Measurements from ENCODE around the gene SIGMAR1. TPM values are rescaled to one million over a fixed set of nuclear protein-coding genes. Genes with fewer than 3 reads are reported as not detected.
"Not testable (repeated sequence)": the region's sequence is repeated elsewhere in the genome, so short reads cannot be mapped to it uniquely, and the experiment has no call there.

The SIGMAR1 gene
- total RNA-seq, 1 experiment from 2014 or later = 108 TPM

DNA sequence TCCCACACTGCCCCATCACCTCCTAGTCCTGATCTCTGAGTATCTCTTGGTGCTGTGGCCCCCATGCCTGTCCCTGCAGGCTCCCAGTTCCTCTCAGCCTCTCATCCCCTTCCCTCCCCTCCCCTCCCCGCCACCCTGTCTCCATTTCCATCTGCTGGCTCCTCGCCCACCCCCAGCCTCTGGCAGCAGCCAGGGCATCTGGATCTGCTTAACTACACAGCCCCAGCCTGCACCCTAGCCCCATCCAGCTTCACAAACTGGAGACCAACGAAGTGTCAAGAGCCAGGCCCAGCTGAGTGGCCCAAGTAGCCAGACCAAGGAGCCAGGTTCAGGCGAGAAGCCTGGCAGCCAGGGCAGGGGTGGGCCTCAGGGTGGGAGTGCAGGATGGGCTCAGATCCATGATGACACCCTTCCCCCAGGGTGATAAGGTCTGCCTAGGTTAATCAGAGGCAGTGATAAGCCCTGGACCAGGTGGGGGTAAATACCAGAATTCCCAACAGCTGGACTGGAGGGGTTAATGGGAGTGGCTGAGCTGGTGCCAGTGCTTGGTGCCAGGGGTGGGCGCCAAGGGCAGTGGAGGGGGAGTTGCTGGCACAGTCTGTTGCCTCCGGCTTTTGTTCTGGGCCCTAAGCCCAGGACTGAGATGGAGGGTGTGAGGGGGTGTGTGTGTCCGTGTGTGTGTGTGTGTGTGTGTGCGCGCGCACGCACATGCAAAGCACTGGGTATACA is 16.9 kb upstream of the SIGMAR1 start:
- no peak for DNase-seq (ENCODE audit: low read depth)

DNA sequence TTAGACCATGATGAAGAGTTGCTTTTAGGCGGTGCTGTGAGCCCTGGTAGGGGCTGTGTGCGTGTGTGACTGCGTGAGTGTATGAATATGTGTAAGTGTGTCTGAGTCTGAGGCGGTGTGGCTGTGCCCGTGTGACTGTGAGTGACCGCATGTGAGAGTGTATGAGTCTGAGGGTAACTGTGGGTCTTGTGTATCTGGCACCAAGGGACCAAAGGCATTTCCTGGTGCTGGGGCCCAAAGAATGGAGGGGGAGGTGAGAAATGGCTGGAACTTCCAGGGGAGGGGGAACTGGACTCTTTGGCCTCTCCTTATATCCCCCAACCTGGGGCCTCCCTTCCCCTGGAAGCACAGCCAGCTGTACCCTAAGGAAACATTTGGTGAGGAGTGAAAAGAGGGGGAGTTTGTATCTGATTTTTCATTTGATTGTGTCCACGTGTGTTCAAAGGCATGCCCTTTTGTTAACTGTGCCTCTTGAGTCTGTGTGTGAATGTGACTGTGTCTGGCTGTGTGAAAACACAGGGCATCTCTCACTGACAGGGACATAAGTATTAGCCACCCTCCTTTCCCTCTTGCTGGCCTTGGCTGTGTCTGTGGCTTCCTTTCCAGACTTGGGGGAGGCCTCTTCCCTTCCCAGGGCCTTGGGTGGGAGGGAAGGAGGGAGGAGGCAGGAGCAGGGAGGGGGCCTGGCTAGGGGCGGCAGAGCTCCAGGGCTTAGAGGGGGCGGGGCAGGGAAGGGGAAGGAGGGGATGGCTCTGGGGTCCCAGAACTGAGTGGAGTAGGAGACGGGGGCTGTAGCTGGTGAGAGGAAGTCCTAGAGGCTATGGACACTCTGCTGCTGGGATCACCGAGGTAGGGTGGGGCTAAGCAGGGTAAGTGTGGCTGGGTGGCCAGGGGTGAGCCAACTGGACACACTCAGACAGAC is 15.8 kb upstream of the SIGMAR1 start:
- DNase-seq (ENCODE audit: low read depth) = no peak

DNA sequence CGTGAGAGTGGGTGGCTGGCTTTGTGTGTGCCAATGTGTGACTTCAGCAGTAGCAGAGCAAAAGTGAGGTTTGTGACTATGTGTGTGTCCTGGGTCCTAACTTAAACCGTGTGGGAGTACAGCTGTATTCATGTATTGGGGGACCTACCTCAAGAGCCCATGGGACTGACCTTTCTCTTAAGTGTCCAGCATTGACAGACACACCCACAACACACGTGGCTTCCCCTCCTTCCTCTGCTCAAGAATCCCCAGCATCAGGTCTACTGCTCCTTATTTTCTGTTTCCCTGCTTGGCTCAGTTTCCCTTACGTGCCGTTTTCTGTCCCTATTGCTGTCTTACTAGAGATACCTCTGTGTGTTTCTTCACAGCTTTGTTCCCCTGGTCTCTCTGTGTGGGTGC is 15.0 kb upstream of the SIGMAR1 start:
- no peak for DNase-seq (ENCODE audit: low read depth)

DNA sequence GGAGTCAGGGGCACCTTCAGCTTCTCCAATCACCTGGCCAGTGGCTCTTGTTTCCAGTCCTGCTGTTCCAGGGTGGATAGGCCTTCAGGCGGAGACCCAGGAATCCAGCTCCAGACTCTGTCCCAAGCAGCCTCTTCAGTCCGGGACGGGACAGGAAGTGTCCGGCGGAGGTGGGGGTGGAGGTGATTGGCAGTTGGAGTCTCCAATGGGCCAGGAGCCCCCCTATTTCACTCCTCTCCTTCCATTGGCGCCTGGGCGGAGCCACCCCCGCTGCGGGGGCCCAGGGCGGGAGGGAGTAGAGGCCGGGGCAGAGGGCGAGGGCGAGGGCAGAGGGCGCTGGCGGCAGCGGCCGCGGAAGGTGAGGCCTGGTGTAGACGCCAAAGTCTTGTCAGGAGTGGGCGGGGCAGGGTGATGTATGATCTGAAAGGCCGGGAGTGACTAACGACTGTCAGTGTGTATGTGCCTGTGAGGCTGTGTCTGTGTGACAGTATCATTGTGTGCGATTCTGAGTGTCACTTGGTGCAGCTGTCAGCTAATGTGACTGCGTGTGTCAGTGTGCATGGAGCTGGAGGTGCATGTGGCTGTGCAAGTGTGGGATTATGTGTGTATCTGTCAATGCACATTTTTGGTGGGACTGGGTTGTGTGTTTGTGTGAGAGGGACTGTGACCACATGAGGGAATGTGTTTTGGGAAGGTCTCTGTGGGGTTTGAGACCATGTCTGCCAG is 14.5 kb upstream of the SIGMAR1 start, which contains the start of gene IL11RA:
Gene IL11RA (plus strand): TSS at position 310 of the 726 bp plus-strand sequence. CDS start 3,033 bp downstream, outside the sequence.
- DNase-seq (ENCODE audit: low read depth) = peak; percentile 92

DNA sequence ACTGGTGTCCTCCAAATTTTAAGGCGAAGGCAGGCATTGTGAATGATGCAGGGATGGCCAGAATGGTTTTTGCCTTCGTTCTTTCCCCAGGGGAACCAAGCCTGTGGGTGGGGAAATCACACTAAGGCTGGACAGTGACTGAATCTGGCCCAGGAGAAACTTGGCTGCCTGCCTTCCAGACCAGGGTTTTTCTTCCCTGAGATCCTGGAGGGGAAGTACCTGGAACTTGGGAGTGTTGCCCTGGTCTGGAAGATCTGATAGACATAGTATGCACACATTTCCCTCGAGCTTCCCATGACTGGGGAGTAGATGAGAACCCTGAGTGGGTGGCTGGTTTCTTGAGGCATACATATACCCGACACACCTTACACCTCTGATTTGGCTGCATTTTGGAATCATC is 13.7 kb upstream of the SIGMAR1 start:
- DNase-seq (ENCODE audit: low read depth) = peak; percentile 81

DNA sequence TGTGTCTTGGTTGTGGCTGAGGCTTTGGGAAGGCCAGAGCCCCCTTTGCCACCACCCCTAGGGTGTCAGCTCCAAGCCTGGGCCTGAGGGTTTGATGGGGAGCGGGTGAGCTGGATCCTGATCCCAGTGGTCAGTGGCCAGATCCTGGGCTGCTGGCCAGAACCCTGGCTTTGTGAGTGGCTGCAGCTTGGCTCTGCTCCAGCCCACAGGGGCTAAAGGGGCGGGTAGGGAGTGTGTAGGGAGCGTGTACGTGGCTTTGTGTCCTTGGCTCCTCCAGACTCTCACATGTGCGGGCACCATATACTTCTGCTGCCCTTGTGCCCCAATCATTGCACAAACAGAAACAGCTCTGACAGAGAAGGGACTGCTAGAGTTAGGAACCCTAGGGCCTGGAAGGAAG is 13.2 kb upstream of the SIGMAR1 start:
- DNase-seq (ENCODE audit: low read depth) = peak; percentile 85

DNA sequence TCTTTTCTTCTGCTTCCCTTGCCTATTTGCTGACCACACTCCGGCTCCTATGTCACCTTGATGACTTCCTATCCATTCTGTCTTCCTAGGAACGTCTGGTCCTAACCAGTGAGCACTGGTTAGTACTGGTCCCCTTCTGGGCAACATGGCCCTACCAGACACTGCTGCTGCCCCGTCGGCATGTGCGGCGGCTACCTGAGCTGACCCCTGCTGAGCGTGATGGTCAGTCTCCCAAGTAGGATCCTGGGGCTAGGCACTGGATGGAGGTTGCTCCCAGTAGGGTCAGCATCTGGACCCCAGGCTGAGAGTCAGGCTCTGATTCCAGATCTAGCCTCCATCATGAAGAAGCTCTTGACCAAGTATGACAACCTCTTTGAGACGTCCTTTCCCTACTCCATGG is 11.1 kb upstream of the SIGMAR1 start:
- DNase-seq (ENCODE audit: low read depth) = no peak

DNA sequence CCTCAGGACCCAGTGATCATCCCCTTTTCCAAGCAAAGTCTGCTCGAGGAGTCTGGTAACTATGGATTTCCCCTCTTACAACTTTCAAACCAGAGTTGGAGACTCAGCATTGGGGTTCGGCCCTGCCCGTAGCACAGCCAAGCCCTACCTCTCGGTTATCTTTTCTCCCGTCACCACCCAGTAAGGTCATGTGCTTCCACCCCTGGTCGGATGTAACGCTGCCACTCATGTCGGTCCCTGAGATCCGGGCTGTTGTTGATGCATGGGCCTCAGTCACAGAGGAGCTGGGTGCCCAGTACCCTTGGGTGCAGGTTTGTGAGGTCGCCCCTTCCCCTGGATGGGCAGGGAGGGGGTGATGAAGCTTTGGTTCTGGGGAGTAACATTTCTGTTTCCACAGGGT is 10.1 kb upstream of the SIGMAR1 start:
- no peak for DNase-seq (ENCODE audit: low read depth)

DNA sequence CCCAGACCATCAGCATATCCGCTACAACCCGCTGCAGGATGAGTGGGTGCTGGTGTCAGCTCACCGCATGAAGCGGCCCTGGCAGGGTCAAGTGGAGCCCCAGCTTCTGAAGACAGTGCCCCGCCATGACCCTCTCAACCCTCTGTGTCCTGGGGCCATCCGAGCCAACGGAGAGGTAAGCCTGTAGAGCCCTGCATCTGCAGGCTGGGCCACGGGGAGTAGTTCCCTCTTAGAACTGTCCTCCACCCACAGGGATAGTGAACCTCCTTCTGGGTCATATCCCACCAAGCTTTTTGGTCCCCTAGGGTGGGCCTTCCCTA is 9.5 kb upstream of the SIGMAR1 start:
- no peak for DNase-seq (ENCODE audit: low read depth)

DNA sequence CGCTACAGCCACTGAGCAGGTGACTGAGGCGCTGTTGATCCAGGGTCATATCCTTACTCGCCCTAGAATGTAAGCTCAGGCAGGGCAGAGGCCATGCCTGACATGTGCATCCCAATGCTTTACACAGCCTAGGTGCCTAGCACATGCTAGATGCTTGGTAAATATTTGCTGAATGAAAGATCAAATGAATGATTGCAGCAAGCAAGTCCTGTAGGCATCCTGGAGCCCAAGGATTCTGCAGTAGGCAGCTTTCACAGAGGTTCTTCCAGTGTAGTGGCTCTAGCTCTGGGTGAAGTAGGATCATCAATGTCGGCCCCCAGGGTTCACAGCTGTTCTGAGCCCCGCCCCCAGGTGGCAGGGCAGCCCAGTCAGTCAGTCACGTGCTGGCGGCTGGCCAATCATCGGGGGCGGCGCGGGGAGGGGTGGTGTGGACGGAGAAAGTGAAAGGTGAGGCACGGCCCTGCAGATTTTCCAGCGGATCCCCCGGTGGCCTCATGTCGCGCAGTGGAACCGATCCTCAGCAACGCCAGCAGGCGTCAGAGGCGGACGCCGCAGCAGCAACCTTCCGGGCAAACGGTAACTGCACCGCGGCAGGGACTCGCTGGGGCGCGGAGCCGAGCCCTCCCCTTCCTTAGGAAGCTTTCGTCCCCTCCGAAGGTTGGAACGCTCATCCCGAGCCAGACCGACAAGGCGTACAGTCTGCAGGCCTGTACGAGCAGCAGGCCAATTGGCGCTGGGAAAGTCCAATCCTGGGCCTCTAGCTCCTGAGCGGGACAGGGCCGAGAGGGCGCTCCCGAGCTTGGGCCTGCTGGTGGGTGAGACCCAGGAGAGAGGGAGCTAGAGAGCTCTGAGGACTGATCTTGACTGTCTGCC is 8.9 kb upstream of the SIGMAR1 start, which contains the start of gene GALT:
Gene GALT (plus strand): TSS at position 465 of the 873 bp plus-strand sequence. CDS start 30 bp downstream, at position 495.
- peak; percentile 90 for DNase-seq (ENCODE audit: low read depth)

DNA sequence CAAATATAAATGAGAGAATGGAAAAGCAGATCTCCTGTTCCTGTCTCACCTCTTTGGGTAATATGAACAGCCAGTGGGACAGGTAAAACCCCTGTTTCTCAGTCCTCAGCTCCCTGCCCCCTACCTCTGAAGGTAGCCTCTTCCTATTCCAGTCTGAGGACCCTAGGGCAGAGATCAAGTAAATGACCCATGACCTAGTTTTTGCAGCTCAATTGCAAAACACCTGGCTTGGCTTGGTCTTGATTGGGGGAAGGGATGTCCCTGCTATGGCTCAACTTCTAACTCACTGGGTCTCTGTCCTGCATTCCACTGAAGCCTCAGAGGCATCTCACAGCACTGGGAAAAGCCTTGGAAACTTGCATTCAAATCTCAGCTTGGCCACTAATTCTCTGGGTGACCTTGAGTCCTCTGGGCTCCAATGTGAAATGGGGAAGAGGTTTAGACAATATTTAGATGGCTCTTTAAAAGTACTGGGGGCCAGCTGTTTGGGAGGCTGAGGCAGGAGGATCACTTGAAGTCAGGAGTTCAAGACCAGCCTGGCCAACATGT is 7.3 kb upstream of the SIGMAR1 start:
- no peak for DNase-seq (ENCODE audit: low read depth)

DNA sequence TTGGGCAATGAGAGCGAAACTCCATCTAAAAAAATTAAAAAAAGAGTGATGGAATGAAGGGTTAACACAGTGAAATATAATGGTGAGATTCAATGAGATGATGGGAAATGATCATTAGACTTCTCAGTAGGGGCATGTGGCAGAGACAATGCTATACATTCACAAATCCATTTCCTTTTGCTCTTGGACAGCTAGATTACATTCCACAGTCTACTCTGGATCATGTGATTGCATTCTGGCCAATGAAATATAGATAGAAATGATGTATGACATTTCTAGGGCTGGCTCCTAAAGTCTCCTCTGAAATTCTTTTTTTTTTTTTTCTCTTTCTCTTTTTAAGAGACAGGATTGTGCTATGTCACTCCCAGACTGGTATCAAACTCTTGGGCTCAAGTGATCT is 5.1 kb upstream of the SIGMAR1 start:
- no peak for DNase-seq (ENCODE audit: low read depth)

DNA sequence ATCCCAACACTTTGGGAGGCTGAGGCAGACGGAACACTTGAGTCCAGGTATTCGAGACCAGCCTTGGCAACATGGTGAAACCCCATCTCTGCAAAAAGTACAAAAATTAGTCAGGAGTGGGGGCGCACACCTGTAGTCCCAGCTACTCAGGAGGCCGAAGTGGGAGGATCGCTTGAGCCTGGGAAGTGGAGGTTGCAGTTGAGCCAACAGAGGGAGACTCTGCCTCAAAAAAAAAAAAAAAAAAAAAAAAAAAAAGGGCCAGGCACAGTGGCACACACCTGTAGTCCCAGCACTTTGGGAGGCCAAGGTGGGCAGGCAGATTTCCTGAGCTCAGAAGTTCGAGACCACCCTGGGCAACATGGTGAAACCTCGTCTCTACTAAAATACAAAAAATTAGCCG is 1.7 kb upstream of the SIGMAR1 start:
- DNase-seq (ENCODE audit: low read depth) = not testable (repeated sequence)

DNA sequence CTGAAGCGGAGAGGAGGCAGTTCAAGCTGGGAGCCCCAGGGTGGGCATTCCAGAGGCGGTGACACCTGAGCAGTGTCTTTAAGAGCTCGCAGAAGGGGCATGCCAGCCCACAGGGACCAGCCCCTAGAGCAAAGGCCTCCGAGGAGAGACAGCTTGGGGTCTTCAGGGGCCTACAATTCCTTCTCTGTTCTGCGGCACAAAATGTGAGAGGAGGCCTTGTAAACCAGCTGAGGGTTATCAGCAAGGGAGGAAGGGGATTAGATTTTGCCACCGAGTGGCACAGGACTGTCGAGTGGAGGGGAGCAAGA is 505 bp upstream of the SIGMAR1 start:
- no peak for DNase-seq (ENCODE audit: low read depth)

DNA sequence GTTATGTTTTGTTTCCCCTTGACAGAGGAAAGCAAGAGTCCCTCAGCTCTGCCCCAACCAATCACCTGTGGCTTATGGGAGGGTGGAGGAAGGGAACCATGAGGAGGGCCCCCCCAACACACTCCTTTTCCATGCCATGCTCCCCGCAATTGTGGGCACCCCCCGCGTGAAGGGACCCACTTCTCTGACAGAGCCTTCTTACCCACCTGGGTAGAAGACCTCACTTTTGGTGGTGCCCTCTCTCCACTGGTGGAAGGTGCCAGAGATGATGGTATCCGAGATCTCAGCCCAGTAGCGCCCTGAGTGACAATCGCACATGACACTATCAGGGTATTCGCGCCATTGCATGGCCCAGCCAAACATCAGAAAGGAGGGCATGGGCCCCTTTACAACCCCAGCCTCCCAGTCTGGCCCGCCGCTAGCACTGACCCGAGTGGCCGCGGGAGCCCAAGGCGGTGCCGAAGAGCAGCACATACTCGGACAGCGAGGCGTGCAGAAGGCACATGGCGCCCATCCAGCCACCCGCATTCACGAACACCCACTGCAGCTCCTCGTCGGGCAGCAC is 714 bp downstream of the SIGMAR1 start:
- DNase-seq (ENCODE audit: low read depth) = no peak

DNA sequence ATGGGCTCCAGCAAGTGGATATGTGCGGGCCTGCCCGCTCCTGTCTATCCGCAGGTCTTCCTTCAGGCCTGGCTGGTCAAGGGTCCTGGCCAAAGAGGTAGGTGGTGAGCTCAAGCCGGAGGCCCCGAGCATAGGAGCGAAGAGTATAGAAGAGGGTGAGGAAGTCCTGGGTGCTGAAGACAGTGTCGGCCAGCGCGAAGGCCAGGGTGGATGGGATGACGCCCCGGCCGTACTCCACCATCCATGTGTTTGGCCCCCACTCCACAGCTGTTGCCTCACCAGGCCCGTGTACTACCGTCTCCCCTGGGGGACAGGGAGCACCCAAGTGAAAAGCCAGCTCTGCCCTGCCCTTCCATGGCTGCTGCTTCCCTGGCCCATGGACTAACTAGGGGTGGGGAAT is 2.0 kb downstream of the SIGMAR1 start:
- DNase-seq (ENCODE audit: low read depth) = no peak

DNA sequence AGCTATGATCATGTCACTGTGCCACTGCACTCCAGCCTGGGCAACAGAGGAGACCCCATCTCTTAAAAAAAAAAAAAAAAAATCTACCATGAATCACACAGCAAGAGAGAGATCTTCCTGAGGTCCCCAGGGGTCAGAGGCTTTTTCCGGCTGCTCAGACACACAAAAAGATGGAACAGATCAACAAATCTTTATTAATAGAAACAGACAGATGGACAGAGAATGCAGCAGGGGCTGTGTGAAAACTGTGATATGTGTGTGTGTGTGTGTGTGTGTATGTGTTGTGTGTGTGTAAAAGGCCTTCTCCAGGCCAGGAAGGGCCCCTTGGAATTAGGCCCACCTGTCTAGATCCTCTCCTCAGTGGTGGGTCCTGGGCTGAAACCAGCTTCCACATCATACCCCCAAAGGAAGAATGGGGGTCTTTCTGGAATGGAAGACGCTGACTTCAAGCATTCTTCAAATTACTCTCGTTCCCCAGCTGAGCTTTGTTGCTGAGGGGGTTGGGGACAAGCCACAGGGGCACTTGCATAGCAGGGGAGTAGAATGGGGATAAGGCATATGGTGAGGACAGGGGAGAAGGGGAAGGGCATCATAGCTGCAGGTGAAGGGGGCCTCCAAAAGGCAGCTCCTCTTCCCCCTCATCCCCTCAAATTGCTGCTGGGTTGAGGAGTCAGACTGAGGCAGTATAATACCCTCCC is 2.9 kb downstream of the SIGMAR1 start:
- no peak for DNase-seq (ENCODE audit: low read depth)

DNA sequence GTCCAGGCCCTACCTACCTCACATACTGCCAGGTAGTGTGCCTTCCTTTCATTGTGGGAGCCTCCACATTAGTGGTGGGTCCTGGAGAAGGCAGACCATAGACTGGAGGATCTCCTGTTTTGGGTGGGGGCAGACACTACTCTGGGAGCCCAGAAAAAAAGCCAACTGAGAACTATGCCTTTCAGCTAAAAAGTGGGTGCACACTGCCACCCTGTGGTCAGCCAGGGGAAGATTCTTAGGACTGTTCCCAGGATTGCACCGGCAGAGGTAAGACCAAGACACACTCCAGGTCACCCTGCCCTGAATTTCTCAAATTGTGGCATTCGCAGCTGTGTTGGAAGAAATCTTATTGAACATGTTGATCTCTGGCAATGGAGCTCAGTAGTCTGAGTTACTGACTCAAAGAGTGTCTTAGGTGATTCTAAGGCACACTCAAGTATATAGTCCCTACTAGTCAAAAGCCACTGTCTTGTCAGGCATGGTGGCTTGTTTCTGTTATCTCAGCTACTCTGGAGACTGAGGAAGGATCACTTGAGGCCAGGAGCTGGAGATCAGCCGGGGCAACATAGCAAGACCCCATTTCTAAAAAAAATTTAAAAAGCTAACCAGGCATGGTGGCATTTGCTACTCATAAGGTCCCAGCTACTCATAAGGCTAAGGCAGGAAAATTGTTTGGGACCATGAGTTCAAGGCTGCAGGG is 3.6 kb downstream of the SIGMAR1 start:
- DNase-seq (ENCODE audit: low read depth) = peak; percentile 65

DNA sequence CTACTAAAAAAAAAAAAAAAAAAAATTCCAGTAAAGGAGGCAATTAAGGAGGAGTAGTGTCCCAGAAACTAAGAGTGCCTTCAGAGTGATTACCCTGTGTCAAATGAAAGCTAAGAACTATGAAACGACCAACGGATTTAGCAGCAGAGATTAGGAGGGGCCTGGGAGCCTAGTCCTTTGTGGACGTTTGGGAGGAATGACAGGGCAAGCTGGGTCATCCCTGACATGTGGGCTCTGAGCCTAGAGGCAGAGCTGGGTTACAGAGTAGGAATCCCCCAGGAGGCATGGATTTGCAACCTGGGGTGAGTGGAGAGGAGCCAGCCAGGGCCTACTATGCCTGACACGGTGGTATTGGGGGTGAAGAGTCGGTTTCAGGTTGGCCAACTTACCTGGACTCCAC is 4.4 kb downstream of the SIGMAR1 start:
- DNase-seq (ENCODE audit: low read depth) = no peak

Measured in M059J (cell line).